HG02970 (cell line): ENCODE data around the gene PHACTR3.

Experiments
- ATAC-seq: cut with Tn5 transposase; IDR thresholded peaks from one replicate; pipeline ENCODE4 v1.9.1; 2021; ENCODE audit warnings: mild to moderate bottlenecking, moderate library complexity, moderate number of reproducible peaks; ENCODE audit not compliant: unreplicated experiment, low FRiP score

The PHACTR3 gene

DNA sequence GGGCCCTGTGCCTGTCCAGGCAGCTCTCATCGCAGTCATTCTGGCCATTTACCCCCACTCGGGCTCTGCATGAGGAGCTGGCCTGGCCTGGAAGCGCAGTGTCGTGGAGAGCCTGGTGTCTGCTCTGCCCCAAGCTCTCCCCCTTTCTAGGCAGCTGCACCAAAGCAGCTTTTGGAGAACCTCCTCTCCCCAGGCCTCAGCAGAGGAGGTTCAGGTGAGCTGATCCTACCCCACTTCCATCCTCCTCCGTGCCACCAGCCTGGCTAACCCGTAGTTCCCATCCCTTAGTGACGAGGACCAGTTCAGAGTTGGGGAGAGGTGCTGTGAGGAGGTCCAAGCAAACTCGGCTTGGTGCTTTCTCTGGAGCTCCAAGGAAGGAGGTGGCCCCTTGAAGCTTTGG lies 30.5 kb upstream of the PHACTR3 start:
- no peak for ATAC-seq

DNA sequence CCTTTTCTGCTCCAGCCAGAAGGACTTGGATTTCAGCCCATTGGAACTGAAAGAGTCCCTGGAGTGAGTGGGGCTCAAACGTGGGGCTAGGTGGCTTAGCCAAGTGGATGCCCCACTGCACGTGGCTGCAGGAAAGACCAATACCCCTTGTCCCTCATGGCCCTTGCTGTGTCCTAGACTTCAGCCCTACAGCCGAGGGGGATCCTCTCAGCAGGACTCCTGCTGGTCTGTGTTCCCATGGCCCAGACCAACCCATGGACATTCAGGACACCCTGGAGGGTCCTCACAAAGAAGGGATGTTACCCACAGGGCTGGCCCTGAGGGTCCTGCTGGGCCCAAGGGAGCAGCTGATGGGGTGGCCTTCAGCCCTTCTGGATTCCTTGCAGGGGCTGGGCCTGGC lies 30.0 kb upstream of the PHACTR3 start:
- no peak for ATAC-seq

DNA sequence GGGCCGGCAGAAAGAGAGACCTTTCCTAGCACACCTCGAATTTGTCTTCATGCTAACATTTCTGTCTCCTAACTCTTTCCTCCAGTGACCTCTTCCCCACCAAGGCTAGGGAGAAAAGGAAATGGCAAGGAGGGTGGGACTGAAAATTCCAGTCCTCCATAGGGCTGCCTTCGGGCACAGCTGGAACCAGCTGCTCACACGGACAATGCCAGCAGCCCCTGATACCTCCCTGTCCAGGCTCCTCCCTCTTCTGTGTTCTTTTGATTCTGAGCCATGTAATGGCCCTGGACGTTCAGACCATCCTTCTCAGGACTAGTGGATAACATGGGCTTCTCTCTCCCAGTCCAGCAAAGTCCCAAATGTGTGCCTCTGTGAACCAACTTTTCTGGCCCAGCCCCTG lies 29.1 kb upstream of the PHACTR3 start:
- ATAC-seq = no peak

DNA sequence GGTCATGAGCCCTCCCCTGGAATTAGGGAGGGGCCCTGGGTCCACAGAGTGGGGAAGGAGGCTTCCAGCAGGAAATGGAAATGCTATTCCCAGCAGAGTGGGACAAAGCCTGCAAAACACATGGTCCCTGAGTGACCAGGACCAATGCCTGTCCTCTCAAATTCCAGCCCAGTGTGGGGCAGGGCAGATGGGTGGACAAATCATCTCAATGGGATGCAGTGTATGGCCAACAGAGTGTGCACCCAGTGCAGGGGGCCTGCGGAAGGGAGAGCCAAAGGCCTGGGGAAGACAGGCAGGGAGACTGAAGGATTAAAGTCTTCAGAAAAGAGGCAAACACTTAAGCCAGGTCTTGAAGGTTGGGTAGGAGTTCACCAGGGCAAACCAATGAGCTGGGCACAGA lies 28.7 kb upstream of the PHACTR3 start:
- ATAC-seq = no peak

DNA sequence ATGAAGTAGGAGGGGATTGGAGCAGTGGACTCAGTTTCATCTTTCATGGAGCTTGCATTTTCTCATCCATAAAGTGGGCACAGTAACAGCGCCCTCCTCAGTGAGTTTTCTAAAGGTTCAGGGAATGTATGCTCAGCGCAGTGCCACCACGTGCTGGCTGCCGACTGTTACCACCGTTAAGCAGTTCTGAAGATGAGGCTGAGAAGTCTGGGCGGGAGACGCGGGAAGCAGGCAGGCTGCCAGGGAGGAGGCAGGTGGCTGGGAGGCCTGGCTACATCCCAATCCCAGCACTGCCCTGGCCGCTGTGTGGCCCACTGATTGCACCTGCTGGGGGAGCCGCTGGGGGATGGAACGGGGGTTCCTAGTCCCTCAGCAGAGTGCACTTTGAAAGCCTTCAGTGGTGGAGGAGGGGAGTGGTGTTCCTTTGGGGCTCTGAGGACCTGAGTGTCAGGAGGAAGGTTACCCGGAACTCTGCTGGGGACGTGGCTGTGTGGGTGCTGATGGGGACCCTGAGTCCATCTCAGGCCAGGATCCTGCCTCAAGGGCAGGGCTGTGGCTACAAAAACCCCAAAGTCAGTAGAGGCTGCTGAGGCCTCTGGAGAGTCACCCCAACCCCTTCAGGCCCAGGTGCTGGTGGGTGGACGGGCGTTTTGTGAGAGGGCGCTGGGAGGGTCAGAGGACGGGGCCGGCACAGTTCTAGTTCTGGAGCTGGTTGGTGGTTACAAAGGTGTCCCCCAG lies 28.0 kb upstream of the PHACTR3 start:
- ATAC-seq = no peak

DNA sequence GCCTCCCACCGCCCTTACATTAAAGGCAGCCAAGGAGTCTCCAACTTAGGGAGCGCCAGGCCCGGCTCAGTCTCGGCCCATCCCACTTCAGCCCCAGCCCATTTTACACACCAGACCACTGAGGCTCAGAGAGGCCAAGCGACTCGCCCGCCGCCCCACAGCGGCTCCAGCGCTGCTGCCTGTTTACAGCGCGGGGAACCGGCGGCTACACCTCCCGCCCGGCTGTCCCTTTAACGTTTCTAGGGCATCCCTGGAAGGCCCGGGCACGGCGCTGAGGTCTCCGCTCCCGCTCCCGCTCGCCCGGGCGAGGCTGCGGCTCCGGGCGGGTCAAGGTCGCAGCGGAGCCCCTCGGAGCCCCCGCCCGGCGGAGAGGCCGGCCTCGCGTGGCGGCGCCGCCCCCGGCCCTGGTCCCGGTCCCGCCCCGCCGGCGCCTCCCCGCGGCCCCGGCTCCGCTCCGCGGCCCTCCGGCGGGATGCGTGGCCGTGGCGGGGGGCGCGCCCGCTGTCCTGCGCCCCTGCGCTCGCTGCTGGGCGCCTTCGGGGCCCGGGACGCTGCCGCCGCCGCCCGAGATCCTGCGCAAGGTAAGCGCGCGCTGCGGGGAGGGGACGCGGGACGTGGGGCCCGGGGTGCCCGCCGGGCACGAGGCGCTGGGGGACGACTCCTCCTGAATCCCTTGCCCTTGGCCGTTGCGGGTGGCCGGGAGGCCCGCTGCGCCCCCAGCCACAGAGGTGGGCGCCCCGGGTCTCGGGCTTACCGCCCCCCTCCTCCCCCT lies 27.1 kb upstream of the PHACTR3 start:
- ATAC-seq = no peak

DNA sequence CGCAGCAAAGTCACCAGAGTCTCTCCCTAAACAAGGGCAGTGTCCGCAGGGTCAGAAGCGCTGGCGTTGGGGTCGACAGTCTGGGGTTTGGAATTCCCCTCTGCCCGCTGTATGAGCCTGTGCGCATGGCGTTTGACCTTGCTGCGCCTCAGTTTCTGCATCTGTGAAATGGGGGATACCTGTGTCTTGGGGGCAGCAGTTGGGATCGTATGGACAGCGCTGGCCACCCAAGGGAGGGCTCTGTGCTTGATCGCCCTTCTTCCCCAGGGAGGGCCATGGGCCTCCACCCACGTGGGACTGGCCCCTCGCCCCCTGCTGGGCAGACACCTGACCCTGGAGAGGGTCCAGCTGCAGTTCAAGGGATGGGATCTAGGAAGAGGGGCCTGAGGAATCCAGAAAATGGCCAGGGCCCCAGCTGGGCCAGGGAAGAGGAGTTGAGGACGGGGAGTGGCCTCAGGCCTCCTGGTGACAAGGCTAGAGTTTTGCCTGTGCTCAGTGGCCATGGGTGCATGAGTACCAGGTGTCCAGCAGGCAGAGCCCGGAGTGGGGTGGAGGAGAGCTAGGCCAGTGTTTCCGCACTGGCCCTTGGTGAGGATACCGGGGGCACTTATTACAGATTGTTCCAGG lies 26.4 kb upstream of the PHACTR3 start:
- ATAC-seq = no peak

DNA sequence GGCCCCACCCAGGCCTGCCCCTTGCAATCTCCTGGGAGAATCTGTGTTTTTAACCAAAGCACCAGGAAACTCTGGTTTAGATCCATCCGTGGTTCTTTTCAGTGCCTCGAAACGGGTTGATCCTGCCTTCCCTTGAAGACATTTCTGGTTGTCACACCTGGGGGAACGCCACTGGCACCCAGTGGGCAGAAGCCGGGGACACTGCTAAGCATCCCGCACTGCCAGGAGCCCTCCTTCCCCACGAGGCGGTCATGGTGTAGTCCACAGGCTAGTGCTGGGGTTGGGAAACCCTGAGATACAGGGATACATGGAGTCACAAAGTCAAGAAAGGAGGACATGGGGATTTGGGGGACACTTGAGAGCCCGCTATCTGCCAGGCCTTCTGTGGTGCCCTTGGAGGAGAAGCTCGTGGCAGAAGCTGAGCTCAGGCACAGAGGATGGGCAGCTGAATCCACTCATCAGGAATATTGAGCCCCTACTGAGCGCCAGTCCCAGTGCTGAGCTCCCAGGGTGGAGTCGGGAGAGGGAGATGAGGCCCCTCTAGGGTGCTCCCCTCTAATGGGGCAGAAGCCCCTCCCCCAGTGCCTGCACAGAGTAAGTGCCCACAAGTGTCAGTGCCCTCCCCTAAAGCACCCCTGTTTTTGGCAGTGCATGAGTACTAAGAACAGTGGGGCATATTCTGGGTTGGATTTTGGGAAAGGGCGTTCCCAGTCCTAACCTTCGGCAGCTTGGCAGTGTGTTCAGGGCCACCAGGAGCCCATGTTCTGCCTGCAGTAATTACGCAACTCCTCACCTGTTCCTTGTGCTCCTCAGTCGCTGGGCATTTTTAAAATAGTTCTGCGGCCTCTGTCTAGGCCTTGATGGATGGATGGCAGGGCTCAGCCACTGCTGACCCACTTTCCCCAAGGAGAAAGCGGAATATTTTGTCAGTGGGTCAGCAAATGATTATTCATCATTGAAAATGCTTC lies 25.6 kb upstream of the PHACTR3 start:
- ATAC-seq = no peak

DNA sequence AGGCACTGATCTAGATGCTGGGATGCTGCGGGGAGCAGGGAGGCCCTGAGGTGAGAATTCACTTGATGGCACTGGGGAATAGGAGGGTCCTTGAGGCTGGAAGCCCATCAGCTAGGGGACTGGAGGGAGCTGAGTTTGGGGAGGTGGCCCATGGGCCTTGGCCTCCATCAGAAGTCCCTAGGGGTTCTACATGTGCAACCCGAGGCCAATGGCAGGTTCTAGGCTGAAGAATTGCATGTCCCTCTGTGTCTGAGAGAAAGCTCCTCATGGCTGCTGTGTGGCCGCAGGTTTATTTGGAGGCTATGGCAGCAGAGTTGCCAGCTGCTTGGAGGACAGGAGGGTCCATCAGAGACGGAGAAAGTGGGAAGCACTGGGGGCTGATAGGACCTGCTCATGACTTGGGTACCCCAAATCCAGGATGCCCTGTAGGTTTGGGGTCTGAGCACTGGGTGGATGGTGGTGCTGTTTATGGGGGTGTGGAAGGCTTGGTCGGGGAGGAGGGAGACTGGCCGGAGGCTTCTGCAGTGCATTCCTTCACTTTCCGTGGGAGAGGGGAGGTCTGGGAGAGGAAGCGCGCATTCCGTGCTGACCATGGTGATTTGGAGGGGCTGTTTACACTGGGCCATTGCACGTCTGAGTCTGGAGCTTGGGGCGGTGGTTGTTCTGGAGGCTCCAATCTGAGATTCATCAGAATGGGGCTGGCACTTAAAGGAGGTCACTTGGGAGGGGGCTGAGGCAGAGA lies 24.8 kb upstream of the PHACTR3 start:
- no peak for ATAC-seq

DNA sequence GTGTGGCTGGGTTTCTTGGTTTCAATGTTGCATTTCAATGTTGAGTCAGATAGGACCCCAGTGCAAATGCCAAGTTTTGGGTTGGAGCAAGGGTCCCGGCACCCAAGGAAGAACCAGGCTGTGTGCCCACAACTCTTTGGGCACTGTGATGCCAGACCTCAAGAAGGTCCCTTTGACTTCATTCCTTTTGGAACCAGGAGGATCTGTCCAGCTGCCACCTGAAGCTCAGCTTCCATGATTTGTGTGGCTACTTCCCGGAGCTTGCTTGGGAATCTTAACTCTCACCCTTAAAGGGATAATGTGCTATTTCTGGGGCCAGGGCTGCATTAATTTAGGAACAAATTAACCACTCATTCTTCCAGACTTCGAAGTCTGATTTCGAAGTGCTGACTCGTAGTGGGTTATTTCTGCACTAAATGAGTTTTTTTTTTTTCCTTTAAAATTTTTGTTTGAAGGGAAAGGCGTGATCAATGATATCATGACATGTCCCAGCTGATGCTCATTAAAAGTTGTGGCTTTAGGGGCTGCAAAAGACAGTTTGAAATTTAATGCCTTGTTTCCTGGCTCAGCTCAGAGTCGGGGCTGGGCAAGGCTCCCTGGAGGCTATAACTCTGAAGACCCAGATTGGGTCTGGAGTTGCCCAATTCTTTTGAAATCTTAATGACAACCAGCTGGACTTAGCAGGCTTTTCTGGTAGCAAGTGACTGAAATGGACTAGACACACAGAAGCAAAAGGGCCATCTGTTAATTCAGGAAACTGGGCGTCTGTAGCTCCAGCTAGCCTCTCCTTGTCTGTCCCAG lies 24.0 kb upstream of the PHACTR3 start:
- no peak for ATAC-seq

DNA sequence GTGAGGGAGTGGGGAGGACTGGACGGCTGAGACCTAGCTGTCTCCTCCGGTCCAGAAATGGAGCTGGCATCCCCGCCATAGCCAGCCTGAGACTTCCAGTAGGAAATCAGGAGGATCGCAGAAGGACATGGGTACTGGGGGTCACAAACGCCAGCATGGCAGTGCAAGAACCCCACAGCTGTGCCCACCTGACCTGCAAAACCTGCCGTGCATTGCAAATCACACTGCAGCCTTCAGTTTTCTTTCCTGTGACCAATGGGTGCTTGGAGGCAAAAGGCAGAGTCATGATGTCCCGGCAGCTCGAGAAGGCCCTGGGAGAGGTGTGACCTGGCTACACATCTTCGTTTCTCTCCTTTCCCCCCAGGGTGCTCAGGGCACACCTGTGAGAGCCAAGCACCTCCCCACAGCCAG lies 23.3 kb upstream of the PHACTR3 start:
- ATAC-seq = no peak

DNA sequence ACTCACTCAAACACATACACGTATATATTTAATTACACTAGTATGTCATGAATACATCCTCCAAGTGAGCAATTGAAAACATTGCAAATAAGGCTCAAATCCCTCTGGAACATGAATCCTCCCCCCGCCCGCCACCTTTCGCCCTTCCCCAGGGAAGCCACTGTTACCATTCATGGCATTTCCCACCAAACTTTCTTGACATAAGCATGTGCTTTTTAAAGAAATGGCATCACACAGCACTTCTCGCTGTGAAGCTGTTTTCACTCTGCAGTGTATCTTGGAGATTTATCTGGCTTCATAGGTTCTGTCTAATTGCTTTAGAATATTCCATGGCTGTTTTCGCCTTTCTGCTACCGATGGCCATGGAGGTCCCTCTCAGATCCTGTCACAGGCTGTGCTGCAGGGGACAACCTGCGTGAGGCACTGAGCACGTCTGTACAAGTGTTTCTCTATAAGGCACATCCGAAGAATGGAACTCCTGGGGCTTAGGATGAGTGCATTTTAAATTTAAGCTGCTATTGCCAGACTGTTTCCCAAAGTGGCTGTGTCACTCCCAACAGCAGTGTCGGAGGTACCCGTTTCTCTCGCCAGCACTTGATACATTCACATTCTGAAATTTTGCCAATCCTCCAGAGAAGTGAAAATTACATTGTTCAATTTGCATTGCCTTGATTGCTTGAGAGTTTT lies 22.2 kb upstream of the PHACTR3 start:
- ATAC-seq = no peak

DNA sequence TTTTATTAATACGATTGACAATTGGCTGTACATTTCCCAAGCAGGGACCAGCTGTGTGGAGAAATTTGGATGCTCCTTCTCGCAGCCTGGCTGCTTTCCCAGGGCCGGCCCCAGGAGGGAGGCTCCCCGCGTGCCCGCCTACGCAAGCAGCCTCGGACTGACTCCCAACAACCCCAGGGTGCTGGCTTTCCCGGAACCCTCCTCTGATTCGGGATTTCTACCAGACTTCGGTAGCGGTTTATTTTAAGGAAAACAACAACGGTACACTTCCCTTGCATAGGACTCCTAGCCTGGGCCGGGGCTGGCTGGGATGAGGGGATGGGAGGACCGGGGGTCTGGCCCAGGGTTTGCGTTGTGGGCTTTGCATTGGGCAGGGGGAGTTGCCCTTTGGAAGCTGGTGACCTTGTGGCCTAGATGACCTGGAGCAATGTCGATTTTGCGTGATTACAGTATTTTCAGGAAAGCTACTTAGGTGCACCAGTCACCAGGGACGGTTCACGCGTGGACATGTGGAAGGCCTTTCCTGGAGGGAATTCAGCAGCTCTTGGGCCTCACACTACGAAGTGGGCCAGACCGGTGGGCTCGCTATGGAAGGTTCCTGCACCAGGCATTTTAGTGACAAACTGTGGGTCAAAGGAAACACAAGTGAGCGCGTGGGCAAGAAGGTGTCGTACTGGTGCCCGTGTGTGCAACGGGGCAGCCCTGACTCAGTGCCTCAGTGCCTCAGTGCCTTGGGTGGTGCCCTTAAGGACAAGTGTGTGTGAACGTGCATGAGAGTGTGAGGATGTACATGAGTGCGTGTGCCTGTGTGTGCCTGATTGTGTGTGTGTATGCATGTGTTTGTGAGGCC lies 20.7 kb upstream of the PHACTR3 start:
- ATAC-seq = no peak

DNA sequence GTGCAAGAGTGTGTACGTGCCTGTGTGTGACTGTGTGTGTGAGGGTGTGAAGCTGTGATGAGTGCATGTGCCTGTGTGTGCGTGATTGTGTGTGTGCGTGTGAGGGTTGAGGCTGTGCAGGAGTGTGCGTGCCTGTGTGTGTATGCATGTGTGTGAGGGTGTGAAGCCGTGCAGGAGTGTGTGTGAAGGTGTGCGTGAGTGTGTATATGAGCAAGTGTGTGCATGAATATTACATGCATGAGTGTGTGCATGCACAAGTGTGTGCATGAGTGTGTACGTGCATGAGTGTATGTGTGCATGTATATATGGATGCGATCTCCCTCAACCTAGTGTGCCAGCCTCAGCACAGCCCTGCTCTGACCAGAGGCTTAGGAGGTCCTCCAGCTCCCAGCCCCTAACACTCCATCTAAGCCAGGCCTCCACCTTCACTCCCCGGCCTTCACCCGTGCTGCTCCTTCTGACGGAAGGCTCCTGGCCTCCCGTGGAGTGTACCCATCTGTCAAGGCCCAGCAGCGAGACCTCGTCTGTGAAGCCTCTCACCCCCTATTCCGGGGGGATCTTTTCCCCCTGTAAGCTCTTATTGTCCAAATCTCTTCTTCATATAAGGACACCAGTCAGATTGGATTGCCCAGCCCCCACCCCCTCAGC lies 19.9 kb upstream of the PHACTR3 start:
- ATAC-seq = no peak

DNA sequence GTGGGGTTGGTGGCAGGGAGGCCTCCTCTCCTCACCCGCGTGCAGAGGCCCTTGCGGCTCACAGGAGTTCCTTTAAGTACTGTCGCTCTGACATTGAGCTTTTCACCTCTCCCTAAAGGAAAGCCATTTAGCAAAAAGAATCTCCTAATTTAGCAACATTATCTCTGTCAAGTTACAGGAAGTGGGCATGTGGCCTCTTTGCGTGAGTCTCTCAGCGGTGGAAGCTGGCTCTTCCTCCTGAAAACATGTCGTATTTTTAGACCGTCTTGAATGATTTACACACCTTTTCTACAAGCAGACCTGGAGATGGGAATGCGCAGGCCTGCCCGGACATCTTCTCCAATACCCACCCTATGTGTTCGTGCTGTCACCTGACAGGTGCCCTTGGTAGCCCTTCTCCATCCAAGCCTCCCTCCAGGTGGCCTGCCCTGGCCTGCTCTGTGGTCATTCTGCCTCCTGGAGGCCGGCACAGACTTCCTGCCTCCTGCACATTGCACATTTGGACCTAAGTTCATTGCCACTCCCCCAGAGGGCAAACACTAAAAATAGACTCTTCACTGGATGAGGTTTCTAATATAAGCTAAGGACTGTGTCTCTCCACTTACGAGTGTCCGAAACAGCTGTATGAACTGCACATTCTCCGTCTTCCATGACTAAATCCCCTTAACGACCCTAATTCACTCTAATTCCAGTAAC lies 18.5 kb upstream of the PHACTR3 start:
- ATAC-seq = no peak

DNA sequence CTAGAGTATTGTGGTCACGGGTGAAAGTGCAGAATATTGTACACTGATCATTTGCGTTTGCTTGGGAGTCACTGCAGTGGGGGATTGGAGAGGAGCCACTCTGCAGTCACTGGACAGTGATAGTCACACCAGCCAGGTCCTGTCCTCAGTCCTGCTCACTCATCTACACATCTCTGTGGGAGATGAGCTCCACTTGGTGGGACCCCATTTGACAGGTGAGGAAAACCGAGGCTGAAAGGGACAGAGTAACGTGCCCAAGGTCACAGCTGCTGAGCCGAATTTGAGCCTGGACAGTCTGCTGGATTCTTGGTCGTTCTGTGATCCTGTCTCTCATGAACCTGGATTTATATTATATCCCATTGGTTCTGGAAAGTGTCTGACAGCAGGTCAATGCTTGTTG lies 17.7 kb upstream of the PHACTR3 start:
- ATAC-seq = no peak
